ENCODE data around the gene TSPYL1.

Gene TSPYL1

DNA sequence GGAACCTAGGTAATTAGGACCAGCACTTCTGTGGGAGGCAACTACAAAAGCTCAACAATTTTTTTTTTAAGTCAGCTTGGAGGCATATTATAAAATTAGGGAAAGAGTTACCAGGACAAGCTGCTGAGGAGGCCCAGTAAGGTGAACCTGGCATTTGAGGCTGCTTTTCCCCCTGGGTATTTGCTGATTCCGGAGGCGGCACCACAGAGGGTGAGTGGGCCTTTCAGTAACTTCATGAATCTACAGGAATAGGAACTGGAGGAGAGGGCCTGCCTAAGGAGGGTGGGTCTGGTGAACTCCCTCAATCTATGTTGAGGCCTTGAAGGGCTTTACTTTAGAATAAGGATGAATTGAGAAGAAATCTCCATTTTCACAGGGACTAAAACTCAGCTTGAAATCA, 40.5 kb downstream of the TSPYL1 start:
- ChIA-PET CTCF (interaction anchor here (0.6 to 1.8 kb wide), 4 partner anchors 21 to 414 kb away, joined by 3 to 6 read pairs (median 4); no protein-coding TSS in a partner anchor), POLR2A (no interaction called here)
- Histone ChIP-seq H3K9me3 (ENCODE audit: control insufficient read depth, insufficient read depth, low read depth, low read length) (no peaks in the 10 kb centered on the region), H3K36me3 (ENCODE audit: control insufficient read depth in 2 of 2, insufficient read depth in 1 of 2, low read length in 2 of 2) (peaks cover 0 to 8% of the 10 kb centered on the region in 2 experiments; a peak in 1 of 3 replicates), H3K4me3 (ENCODE audit: low read depth, low read length) (no peak overlapping the region), H3K4me1 (ENCODE audit: control insufficient read depth, insufficient read depth, low read length) (peaks cover 11% of the 10 kb centered on the region; the same call in 1 of the 2 replicates), H3K27ac (ENCODE audit: extremely low read depth, low read depth, low read length) (no peak overlapping the region)
- no peak for TF ChIP-seq ZNF777 (tag by site-specific recombination; IDR thresholded peaks at IDR 0.05; ENCODE audit: borderline replicate concordance)
- peak; percentile 56 for TF ChIP-seq ZFHX2 (tag by site-specific recombination; conservative IDR thresholded peaks at IDR 0.05)
- TF ChIP-seq EGR2 (tag by site-specific recombination; IDR thresholded peaks at IDR 0.05; ENCODE audit: low read depth), result peak; percentile 48

DNA sequence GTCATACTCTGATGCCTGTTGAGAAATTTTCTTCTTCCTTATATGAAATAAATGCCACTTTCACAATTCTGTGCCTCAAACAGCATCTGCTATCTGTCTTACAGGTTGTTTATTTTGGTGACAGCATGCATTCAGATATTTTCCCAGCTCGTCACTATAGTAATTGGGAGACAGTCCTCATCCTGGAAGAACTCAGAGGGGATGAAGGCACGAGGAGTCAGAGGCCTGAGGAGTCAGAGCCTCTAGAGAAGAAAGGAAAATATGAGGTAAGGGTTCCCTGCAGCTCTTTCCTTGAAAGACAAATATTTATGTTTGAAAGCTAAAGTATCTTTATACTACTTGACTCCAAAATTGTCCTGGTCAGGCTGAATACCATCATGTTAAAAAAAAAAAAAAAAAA, 41.6 kb downstream of the TSPYL1 start:
- POLR2A ChIA-PET, result no interaction called here
- no peaks in the 10 kb centered on the region for H3K9me3 ChIP-seq (ENCODE audit: control insufficient read depth, insufficient read depth, low read depth, low read length)
- TF ChIP-seq ZNF2 (tag by site-specific recombination; IDR thresholded peaks at IDR 0.05) (no peak), ZNF423 (tag by site-specific recombination; IDR thresholded peaks at IDR 0.05) (no peak), ZNF626 (tag by site-specific recombination; IDR thresholded peaks at IDR 0.05) (no peak), SCRT2 (tag by site-specific recombination; IDR thresholded peaks at IDR 0.05) (0 out of 2 replicates have a peak, but pooled peaks have one; percentile 23), ZIC2 (tag by site-specific recombination; IDR thresholded peaks at IDR 0.05) (peak; percentile 33), ZNF830 (tag by site-specific recombination; IDR thresholded peaks at IDR 0.05; ENCODE audit: low read depth) (no peak), ZNF776 (tag by site-specific recombination; IDR thresholded peaks at IDR 0.05; ENCODE audit: borderline replicate concordance) (no peak), ZNF629 (tag by site-specific recombination; IDR thresholded peaks at IDR 0.05) (no peak), ZNF48 (tag by site-specific recombination; IDR thresholded peaks at IDR 0.05) (no peak)
- TF ChIP-seq, protein P1, sequence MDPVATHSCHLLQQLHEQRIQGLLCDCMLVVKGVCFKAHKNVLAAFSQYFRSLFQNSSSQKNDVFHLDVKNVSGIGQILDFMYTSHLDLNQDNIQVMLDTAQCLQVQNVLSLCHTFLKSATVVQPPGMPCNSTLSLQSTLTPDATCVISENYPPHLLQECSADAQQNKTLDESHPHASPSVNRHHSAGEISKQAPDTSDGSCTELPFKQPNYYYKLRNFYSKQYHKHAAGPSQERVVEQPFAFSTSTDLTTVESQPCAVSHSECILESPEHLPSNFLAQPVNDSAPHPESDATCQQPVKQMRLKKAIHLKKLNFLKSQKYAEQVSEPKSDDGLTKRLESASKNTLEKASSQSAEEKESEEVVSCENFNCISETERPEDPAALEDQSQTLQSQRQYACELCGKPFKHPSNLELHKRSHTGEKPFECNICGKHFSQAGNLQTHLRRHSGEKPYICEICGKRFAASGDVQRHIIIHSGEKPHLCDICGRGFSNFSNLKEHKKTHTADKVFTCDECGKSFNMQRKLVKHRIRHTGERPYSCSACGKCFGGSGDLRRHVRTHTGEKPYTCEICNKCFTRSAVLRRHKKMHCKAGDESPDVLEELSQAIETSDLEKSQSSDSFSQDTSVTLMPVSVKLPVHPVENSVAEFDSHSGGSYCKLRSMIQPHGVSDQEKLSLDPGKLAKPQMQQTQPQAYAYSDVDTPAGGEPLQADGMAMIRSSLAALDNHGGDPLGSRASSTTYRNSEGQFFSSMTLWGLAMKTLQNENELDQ (tag by site-specific recombination; IDR thresholded peaks at IDR 0.05; ENCODE audit: low read depth), result no peak
- peaks cover 0 to 8% of the 10 kb centered on the region in 2 experiments; a peak in 1 of 3 replicates for H3K36me3 ChIP-seq (ENCODE audit: control insufficient read depth in 2 of 2, insufficient read depth in 1 of 2, low read length in 2 of 2)
- CTCF ChIA-PET, result interaction anchor here (1.5 to 1.8 kb wide), 2 partner anchors 20 to 22 kb away, joined by 5 to 6 read pairs; no protein-coding TSS in a partner anchor
- H3K4me3 ChIP-seq (ENCODE audit: low read depth, low read length), result no peak overlapping the region
- H3K27ac ChIP-seq (ENCODE audit: extremely low read depth, low read depth, low read length), result no peak overlapping the region
- H3K4me1 ChIP-seq (ENCODE audit: control insufficient read depth, insufficient read depth, low read length), result no peaks in the 10 kb centered on the region

DNA sequence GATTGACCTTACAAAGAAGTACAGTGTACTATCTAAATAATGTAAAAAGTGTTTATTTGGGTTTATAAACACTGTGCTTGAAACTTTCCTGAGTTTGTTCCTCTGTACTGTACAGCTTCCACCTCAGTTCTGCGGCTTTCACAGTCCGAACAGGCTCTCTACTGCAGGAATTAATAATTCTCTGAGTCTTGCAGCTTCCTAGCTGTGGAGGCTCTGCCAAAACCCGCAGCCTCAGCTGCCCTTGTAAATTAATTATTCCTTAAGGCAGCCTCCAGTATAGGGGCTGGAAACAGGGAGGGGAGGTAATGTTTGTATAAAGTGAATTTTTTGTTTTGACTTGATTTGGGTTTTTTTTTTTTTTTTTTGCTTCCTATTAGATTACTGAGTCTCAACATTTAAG, 45.0 kb downstream of the TSPYL1 start:
- Histone ChIP-seq H3K36me3 (ENCODE audit: control insufficient read depth in 2 of 2, insufficient read depth in 1 of 2, low read length in 2 of 2) (peaks cover 0 to 10% of the 10 kb centered on the region in 2 experiments; a peak in 1 of 3 replicates), H3K27ac (ENCODE audit: extremely low read depth, low read depth, low read length) (no peak overlapping the region), H3K9me3 (ENCODE audit: control insufficient read depth, insufficient read depth, low read depth, low read length) (no peaks in the 10 kb centered on the region), H3K4me1 (ENCODE audit: control insufficient read depth, insufficient read depth, low read length) (no peaks in the 10 kb centered on the region), H3K4me3 (ENCODE audit: low read depth, low read length) (no peak overlapping the region)
- CTCF ChIA-PET, result interaction anchor here (1.1 kb wide), 1 partner anchor 34 kb away, joined by 3 read pairs; no protein-coding TSS in a partner anchor
- POLR2A ChIA-PET, result no interaction called here
- TF ChIP-seq ZNF660 (tag by site-specific recombination; IDR thresholded peaks at IDR 0.05) (no peak), ZEB2 (tag by site-specific recombination; IDR thresholded peaks at IDR 0.05) (no peak), ZNF221 (tag by site-specific recombination; IDR thresholded peaks at IDR 0.05; ENCODE audit: borderline replicate concordance) (no peak), BCL11B (tag by site-specific recombination; IDR thresholded peaks at IDR 0.05; ENCODE audit: low read depth) (no peak), REPIN1 (tag by site-specific recombination; IDR thresholded peaks at IDR 0.05; ENCODE audit: low read depth) (no peak), ZNF654 (tag by site-specific recombination; IDR thresholded peaks at IDR 0.05; ENCODE audit: low read depth) (no peak), TCF7L2 (IDR thresholded peaks at IDR 0.05; ENCODE audit: borderline replicate concordance, low read depth, low read length) (no peak), ZNF394 (tag by site-specific recombination; IDR thresholded peaks at IDR 0.05; ENCODE audit: borderline replicate concordance) (no peak), ZNF16 (tag by site-specific recombination; IDR thresholded peaks at IDR 0.05; ENCODE audit: low read depth) (no peak), TRIM28 (IDR thresholded peaks at IDR 0.05; ENCODE audit: borderline replicate concordance, low read length) (no peak), ZBTB20 (tag by site-specific recombination; IDR thresholded peaks at IDR 0.05) (no peak)
- TF ChIP-seq, protein P2, sequence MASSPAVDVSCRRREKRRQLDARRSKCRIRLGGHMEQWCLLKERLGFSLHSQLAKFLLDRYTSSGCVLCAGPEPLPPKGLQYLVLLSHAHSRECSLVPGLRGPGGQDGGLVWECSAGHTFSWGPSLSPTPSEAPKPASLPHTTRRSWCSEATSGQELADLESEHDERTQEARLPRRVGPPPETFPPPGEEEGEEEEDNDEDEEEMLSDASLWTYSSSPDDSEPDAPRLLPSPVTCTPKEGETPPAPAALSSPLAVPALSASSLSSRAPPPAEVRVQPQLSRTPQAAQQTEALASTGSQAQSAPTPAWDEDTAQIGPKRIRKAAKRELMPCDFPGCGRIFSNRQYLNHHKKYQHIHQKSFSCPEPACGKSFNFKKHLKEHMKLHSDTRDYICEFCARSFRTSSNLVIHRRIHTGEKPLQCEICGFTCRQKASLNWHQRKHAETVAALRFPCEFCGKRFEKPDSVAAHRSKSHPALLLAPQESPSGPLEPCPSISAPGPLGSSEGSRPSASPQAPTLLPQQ (tag by site-specific recombination; IDR thresholded peaks at IDR 0.05), result no peak
- TF ChIP-seq, protein P3, sequence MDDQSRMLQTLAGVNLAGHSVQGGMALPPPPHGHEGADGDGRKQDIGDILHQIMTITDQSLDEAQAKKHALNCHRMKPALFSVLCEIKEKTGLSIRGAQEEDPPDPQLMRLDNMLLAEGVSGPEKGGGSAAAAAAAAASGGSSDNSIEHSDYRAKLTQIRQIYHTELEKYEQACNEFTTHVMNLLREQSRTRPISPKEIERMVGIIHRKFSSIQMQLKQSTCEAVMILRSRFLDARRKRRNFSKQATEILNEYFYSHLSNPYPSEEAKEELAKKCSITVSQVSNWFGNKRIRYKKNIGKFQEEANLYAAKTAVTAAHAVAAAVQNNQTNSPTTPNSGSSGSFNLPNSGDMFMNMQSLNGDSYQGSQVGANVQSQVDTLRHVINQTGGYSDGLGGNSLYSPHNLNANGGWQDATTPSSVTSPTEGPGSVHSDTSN (CRISPR knock-in tag; IDR thresholded peaks at IDR 0.05), result no peak
- TF ChIP-seq, protein P4, sequence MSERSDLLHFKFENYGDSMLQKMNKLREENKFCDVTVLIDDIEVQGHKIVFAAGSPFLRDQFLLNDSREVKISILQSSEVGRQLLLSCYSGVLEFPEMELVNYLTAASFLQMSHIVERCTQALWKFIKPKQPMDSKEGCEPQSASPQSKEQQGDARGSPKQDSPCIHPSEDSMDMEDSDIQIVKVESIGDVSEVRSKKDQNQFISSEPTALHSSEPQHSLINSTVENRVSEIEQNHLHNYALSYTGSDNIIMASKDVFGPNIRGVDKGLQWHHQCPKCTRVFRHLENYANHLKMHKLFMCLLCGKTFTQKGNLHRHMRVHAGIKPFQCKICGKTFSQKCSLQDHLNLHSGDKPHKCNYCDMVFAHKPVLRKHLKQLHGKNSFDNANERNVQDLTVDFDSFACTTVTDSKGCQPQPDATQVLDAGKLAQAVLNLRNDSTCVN (tag by site-specific recombination; optimal IDR thresholded peaks at IDR 0.05), result no peak

Data from HEK293 (cell line).